ENCODE data around the gene MAEA. TPM values are rescaled to one million over a fixed set of nuclear protein-coding genes. Genes with fewer than 3 reads are reported as not detected.

MAEA gene
- total and polyA plus RNA-seq, 5 donors from 2014 or later = 61.2 to 77.7 (median 66.4) TPM

GRCh38 chr4:1383728-1384591 is 94.3 kb downstream of the MAEA start:
- no peaks in the 10 kb centered on the region for H3K4me1 ChIP-seq (ENCODE audit: control insufficient read depth, insufficient read depth, low read length, poor library complexity, severe bottlenecking)
- peaks cover 6% of the 10 kb centered on the region for H3K36me3 ChIP-seq (ENCODE audit: control insufficient read depth, insufficient read depth, low read length)
- H3K4me3 Mint-ChIP-seq = no peak overlapping the region
- no peak overlapping the region for H3K27ac ChIP-seq (ENCODE audit: insufficient read depth, low read length, poor library complexity, severe bottlenecking)
- no peak for DNase-seq
- no peaks in the 10 kb centered on the region for H3K27me3 Mint-ChIP-seq
- H3K4me1 Mint-ChIP-seq = no peaks in the 10 kb centered on the region
- peaks cover 37% of the 10 kb centered on the region for H3K36me3 Mint-ChIP-seq
- peaks cover 0 to 12% (median 6%) of the 10 kb centered on the region in 7 donors for H3K9me3 Mint-ChIP-seq
- no peak for ATAC-seq (ENCODE audit: low read depth in 2 of 2)
- no peak overlapping the region for H3K4me3 ChIP-seq (ENCODE audit: low read depth, low read length)
- H3K9me3 ChIP-seq (ENCODE audit: control insufficient read depth in 2 of 2, low read length in 2 of 2) = peaks cover 8% of the 10 kb centered on the region in 2 experiments
- no peak overlapping the region for H3K27ac Mint-ChIP-seq
- no peaks in the 10 kb centered on the region for H3K27me3 ChIP-seq (ENCODE audit: control insufficient read depth, insufficient read depth, low read length)

- Histone ChIP-seq H3K9me3 (ENCODE audit: control insufficient read depth in 2 of 2, low read length in 2 of 2) (peaks cover 8% of the 10 kb centered on the region in 2 experiments), H3K27me3 (ENCODE audit: control insufficient read depth, insufficient read depth, low read length) (no peaks in the 10 kb centered on the region), H3K4me1 (ENCODE audit: control insufficient read depth, insufficient read depth, low read length, poor library complexity, severe bottlenecking) (no peaks in the 10 kb centered on the region), H3K27ac (ENCODE audit: insufficient read depth, low read length, poor library complexity, severe bottlenecking) (no peak overlapping the region), H3K4me3 (ENCODE audit: low read depth, low read length) (no peak overlapping the region), H3K36me3 (ENCODE audit: control insufficient read depth, insufficient read depth, low read length) (peaks cover 9% of the 10 kb centered on the region)
- Mint-ChIP-seq H3K9me3 (peaks cover 0 to 14% (median 7%) of the 10 kb centered on the region in 7 donors), H3K36me3 (peaks cover 42% of the 10 kb centered on the region), H3K4me3 (no peak overlapping the region), H3K27ac (no peak overlapping the region), H3K4me1 (no peaks in the 10 kb centered on the region), H3K27me3 (no peaks in the 10 kb centered on the region)
- DNase-seq (no peak), ATAC-seq (ENCODE audit: low read depth in 2 of 2) (no peak)
Observed at GRCh38 chr4:1384675-1385372, 95.1 kb downstream of the MAEA start.

- Mint-ChIP-seq H3K36me3 (peaks cover 45% of the 10 kb centered on the region), H3K9me3 (peaks cover 0 to 17% (median 7%) of the 10 kb centered on the region in 7 donors), H3K27me3 (no peaks in the 10 kb centered on the region), H3K27ac (no peak overlapping the region), H3K4me3 (no peak overlapping the region), H3K4me1 (no peaks in the 10 kb centered on the region)
- H3K4me3 ChIP-seq (ENCODE audit: low read depth, low read length) = no peak overlapping the region
- H3K27me3 ChIP-seq (ENCODE audit: control insufficient read depth, insufficient read depth, low read length) = no peaks in the 10 kb centered on the region
- H3K9me3 ChIP-seq (ENCODE audit: control insufficient read depth in 2 of 2, low read length in 2 of 2) = peaks cover 8% of the 10 kb centered on the region in 2 experiments
- H3K36me3 ChIP-seq (ENCODE audit: control insufficient read depth, insufficient read depth, low read length) = peaks cover 9% of the 10 kb centered on the region
- ATAC-seq (ENCODE audit: low read depth in 2 of 2) (no peak), DNase-seq (no peak)
- H3K4me1 ChIP-seq (ENCODE audit: control insufficient read depth, insufficient read depth, low read length, poor library complexity, severe bottlenecking) = no peaks in the 10 kb centered on the region
- H3K27ac ChIP-seq (ENCODE audit: insufficient read depth, low read length, poor library complexity, severe bottlenecking) = no peak overlapping the region
Observed at GRCh38 chr4:1385373-1386340, 96.0 kb downstream of the MAEA start.

Other genes starting within 250 kb of the MAEA start
- gene RNF212, start 176.3 kb upstream of the MAEA start, total RNA-seq = 3.2 TPM
- gene RNF212, start 176.3 kb upstream of the MAEA start, polyA plus RNA-seq = 1 to 10 TPM; 2.8 to 5.4 (median 3.2) TPM
- 23.9 TPM for gene SPON2, start 117.3 kb upstream of the MAEA start, total RNA-seq
- gene SPON2, start 117.3 kb upstream of the MAEA start, polyA plus RNA-seq = 1 to 10 TPM; 3.4 to 8.1 (median 6.2) TPM
- 198 TPM for gene CTBP1, start 40.8 kb upstream of the MAEA start, total RNA-seq
- 10 to 100 TPM; 32.4 to 82.8 (median 52.0) TPM for gene CTBP1, start 40.8 kb upstream of the MAEA start, polyA plus RNA-seq
- gene UVSSA, start 57.3 kb downstream of the MAEA start, total RNA-seq = 42.9 TPM
- 1 to 10 TPM; 2.1 to 4.4 (median 3.4) TPM for gene UVSSA, start 57.3 kb downstream of the MAEA start, polyA plus RNA-seq
- not detected for gene NKX1-1, start 116.6 kb downstream of the MAEA start, total RNA-seq
- gene NKX1-1, start 116.6 kb downstream of the MAEA start, polyA plus RNA-seq = not detected

Data from CD4-positive, CD25-positive, alpha-beta regulatory T cell (primary cell).